IPS-NIHi7 (cell line): Measurements from ENCODE around the gene GRK5.
"Not testable (repeated sequence)": the region's sequence is repeated elsewhere in the genome, so short reads cannot be mapped to it uniquely, and the experiment has no call there.

Source experiments
- DNase-seq: peaks from one replicate; pipeline ENCODE4 v3.0.0; 2012; ENCODE audit warnings: mixed read lengths; ENCODE audit errors: extremely low spot score

The GRK5 gene

DNA sequence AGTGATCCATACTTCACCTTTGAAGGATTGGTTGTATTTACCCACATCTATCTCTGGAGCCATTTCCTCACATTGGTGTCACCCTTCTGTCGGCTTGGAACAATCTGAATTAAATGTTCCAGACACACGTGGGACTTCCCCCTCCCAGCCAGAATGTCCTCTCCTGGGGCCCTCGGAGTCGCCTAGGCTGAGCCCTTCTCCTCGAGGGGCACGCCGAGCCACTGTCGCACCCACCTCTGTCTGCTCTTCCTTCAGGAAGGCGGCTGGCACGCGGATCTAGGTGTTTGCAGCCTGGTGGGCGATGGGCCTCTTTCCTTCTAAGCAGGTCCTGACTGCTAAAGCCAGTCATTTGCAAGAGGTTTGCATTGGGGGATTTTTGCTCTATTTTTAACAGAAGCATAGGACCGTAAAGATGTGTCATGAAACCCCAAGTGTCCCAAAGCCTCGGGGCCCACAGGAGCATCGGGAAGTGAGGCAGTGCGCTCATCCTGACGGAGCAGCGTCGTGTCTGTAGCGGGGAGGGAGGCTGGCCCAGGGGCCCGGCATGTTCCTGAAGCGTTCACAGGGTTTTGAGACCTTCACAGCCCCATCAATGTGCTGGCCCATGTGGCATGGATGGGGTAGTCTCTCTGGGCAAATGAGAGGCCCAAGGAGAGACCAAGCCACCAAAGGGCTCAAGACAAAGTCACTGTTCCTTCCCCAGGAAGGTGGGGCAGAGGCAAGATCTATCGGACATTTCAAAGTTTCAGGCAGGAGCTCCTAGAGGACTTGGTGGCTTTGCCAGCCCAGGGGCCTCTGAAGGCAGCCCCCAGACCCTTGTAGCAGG lies 248.5 kb downstream of the GRK5 start:
- DNase-seq, result no peak

DNA sequence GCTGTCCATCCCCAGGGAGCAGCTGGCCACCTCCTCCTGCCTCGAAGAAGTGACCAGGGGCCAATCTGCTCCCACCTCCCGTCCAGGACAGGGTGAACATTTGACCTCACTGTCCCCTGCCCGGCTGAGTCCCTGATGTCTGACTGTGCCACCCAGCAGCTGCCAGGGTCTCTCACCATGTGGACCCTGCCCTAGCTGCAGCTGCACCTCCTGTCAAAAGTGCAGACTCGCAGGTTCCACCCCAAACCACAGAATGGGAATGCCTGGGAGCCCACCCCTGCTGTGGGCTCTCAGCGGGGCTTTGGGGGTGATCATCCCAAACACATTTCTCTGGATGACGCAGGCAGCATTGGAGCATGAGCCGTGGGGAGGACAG lies 249.1 kb downstream of the GRK5 start:
- no peak for DNase-seq

DNA sequence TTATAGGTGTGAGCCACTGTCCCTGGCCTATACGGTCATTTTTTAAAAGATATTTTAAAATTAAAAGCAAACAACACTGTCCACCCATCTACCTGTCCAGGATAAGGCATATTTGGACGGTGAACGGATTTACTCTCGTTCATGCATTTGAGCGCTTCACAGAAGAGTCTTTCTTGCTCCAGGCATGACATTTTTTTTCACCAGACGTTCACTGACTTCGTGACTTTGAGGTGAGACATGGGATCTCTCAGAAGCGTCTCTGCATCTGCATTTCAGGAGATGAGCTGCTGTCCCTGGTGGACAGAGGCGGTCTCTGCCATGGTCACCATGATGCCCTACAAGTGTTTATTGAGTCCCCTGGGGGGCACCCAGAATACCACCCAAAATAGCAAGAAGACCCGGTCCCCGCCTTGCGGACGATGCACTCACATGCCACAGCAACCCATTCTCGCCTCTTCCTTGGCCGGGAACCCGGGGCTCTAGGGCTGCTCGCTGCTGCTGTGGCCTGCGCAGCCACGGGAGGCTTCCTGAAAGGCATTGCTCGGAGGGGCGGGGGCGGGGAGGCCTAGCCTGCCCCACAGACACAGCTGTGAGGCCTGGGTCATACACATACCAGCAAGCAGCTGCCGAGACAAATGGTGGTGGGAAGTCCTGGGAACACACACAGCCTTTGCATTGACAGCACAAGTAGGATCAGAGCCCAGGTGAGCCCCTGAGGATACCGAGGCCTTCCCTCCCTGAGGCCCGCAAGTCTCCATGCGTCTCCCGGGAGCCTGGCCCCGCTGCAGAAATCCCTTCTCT lies 250.8 kb downstream of the GRK5 start:
- DNase-seq, result no peak

DNA sequence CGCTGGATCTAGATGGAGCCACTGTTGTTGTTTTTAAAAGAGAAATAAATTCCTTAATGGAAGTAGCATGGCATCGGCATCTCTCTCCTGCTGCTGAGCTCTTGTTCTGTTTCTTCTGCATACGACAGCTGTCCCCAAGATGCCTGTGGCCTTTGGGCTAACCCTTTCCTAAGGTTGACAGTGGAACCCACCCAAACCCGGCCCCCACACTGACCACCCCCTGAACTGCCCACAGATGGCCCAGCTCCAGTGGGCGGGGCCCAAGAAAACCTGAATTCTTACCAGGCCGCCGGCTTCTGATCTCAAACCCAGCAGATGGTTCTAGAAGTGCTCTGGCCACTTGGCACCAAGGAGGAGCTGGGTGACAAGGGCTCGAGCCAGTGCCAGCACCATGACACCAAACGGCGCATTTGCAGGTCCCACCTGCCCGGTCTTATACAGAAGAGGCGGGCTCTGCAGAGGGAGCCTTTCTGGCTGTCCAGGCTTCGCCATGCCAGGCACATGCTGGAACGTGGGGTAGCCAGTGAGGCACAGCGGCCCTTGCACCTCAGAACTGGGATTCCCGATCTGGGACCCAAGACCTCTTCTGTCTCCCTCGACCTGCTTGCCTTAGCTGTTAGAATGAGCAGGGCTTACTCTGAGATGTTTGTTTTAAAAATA lies 252.4 kb downstream of the GRK5 start:
- no peak for DNase-seq

GRCh38 chr10:119460369-119461195 lies 253.2 kb downstream of the GRK5 start:
- no peak for DNase-seq

DNA sequence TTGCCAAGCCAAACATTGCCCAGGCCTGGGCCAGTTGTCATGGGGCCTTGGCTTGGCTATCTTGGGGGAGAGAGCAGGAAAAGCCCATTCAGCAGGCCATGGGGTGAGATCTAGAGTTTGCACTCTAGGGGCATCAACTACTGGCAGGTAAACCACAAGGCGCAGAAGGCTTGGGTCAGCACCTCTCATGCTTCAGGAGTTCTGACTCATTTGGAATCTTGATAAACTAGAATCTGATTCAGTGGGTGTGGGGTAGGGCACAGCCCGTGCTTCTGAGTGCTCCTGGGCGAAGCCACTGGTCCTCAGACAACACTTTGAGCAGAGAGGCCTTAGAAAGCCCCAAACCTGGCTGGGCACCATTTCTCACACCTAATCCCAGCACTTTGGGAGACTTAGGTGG lies 254.0 kb downstream of the GRK5 start:
- no peak for DNase-seq

DNA sequence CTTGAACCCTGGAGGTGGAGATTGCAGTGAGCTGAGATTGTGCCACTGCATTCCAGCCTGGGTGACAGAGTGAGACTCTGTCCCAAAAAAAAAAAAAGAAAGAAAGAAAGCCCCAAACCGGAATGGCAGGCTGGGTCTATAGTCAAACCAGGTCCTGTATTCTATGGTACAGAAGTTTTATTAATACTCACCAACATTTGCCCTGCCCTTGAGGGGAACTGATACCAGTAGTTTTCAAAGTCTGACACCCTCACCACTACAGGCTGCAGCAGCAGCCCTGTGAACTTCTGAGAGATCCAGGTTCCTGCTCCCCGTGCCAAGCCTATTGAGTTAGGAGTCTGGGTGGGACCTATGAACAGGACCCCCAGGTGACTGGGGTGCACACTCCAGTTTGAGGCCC lies 254.6 kb downstream of the GRK5 start:
- no peak for DNase-seq

DNA sequence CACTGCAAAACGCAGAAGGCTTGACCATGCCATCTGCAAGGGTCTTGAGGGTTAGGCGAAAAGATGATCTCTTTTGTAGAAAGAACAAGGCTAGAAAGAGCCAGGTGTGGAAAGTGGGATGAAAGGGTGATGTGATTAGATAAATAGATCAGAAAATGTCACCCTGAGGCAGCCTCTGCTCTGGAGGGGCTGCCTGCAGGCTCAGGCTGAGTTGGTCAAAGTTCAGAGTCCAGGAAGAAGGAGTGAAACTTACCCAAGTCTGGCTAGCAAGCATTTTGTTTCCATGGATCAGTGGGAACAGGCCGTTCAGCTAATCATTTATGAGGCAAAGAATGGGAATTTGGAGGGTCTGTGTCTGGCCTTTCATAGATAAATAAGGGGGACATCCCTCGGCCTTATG lies 255.4 kb downstream of the GRK5 start:
- no peak for DNase-seq

DNA sequence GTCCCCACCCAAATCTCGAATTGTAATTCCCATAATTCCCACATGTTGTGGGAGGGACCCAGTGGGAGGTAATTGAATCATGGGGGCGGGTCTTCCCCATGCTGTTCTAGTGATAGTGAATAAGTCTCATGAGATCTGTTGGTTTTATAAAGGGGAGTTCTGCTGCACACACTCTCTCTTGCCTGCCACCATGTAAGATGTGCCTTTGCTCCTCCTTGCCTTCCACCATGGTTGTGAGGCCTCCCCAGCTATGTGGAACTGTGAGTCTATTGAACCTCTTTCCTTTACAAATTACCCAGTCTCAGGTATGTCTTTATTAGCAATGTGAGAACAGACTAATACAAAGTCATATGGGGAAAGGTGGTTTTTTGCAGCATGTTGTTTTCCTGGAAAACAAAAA lies 255.8 kb downstream of the GRK5 start:
- not testable (repeated sequence) for DNase-seq

DNA sequence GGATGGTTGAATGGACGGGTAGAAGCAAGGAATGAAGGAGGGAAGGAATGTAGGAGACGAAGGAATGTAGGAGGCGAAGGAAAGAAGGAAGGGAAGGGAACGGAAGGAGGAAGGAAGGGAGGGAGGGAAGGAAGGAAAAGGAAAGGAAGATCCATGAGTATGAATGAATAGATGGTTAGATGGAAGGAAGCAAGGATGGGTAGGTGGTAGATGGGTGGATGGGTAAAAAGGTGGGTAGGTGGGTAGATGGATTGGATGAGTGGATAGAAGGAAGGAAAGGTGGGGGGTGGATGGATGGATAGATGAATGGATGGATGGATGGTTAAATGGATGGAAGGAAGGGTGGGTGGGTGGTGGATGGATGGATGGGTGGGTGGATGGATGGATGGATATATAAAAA lies 257.7 kb downstream of the GRK5 start:
- no peak for DNase-seq

DNA sequence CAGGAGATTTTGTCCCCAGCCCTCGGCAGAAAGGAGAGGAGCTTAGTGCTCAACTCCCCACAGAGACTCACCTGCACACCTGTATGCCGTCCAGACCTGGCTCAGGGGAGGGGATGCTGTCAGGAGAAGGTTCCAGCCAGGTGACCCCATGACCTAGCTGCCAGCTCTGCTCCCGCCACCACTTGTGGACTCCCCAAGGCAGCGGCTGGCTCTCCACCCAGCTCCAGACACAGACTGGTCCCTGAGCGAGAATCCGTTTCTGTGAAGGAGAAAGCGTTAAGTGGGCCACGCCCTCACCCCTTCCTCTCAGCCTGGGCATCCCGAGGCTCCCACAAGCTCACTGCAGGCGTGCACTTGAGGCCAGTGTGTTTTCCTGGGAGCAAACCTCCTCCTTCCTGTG lies 258.7 kb downstream of the GRK5 start:
- no peak for DNase-seq

- DNase-seq, result no peak
Observed at GRCh38 chr10:119466655-119467054, 259.3 kb downstream of the GRK5 start.

DNA sequence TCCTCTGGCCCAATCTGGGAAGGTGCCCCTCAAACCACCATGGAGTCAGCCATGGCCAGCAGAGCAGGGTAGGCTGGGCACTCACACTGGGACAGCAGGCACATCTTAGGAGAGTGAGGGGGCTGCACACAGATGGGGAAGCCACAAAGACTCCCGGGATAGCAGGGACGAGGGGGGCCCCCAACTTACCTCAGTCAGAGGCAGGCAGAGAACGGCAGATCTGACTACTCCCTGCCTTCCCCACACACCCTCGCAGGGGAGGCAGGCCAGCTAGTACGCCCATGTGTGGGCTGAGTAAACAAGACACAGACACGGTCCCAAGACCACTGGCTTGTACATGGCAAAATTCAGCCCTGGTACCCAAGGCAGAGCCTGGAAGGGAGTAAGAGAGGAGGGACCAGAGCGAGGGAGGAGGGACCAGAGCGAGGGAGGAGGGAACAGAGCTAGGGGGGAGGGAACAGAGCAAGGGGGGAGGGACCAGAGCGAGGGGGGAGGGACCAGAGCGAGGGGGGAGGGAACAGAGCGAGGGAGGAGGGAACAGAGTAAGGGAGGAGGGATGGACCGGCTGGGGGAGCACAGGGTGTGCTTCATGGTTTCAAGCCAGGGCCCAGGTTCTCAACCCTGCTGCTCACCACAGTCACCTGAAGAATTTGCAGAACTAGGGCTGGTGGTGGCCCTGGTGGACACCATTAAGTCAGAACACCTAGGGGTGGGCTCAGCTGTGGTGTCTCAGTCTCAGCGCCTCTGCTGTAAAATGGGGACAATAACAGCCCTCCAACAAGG lies 261.4 kb downstream of the GRK5 start:
- no peak for DNase-seq

DNA sequence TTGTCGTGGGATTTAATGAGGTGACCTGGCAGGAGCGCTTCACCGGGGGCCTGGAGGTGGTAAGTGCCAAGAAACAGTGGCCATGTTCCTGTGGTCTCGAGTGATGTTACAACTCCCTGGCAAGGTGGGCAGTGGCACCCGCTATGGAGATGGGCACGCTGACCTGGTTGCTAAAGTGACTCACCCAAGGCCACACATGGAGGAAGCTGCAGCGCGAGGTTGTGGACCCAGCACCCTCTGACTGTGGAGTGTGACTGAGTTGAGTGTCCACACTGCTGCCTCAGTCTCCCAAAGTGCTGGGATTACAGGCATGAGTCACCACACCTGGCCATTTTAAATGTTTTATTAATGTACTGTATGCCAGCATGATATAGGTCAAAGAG lies 261.9 kb downstream of the GRK5 start:
- DNase-seq, result no peak

- DNase-seq, result no peak
Observed at GRCh38 chr10:119469846-119470245, 262.5 kb downstream of the GRK5 start.

DNA sequence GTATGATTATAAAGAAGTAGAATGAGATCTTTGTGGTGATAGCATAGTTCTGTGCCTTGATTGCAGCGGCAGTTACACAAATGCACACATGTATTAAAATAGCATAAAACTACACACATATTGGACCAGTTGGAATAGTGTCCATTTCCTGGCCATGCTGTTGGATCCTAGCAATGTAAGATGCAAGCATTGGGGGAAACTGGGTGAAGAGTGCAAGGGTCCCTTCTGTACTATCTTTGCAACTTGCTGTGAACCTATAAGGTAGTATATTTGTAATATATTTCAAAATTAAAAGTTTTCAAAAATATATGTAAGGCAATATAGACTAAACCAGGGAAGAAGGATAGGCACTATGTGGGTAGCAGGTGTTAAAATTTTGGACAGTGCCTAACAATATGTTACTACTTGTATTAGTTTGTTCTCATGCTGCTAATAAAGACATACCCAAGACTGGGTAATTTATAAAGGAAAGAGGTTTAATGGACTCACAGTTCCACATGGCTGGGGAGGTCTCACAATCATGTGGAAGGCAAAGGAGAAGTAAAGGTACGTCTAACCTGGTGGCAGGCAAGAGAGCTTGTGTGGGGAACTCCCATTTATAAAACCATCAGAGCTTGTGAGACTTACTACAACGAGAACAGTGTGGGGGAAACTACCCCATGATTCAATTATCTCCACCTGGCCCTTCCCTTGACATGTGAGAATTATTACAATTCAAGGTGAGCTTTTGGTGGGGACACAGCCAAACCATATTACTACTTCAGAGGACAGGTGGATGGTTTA lies 263.7 kb downstream of the GRK5 start:
- DNase-seq, result no peak

GRCh38 chr10:119473771-119474170 lies 266.4 kb downstream of the GRK5 start:
- no peak for DNase-seq

DNA sequence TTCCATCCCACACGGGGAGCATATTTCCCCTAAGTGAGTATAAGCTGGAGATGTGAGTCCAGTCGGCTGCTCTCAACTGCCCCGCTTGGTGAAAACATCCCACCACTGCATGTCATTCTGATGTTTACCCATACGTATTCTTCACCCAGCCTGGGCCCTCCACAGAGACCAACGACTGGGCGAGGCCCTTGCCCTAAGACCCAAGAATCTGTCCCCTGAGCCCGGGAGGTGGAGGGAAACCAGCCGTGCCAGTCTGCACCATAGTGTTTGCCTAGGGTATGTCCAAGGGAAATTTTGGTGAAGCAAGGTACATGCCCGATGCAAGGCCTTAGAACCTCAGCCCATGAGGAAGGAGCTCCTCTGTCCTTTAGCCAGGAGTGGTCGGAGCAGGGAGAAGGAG lies 267.2 kb downstream of the GRK5 start:
- DNase-seq, result no peak

GRCh38 chr10:119477444-119477843 lies 270.1 kb downstream of the GRK5 start:
- DNase-seq, result no peak

- DNase-seq, result no peak
Observed at GRCh38 chr10:119478111-119478802, 270.9 kb downstream of the GRK5 start.
